ENCODE data around the gene TACC2. TPM values are rescaled to one million over a fixed set of nuclear protein-coding genes. Genes with fewer than 3 reads are reported as not detected.

The TACC2 gene
- total and polyA plus RNA-seq, 2 experiments from 2014 or later = 30.8 to 35.9 TPM

GRCh38 chr10:121998462-121998861 lies 9.5 kb downstream of the TACC2 start (continued):
- TF ChIP-seq REST (IDR thresholded peaks at IDR 0.05; ENCODE audit: unreplicated experiment) (no peak), ZNF114 (CRISPR knock-in tag; IDR thresholded peaks at IDR 0.05) (no peak), STAT1 (IDR thresholded peaks at IDR 0.05; ENCODE audit: unreplicated experiment) (no peak), EZH2phosphoT487 (IDR thresholded peaks at IDR 0.05; ENCODE audit: unreplicated experiment) (no peak)

GRCh38 chr10:121999301-121999700 lies 10.3 kb downstream of the TACC2 start:
- Mint-ChIP-seq H3K4me3 (no peak overlapping the region), H3K4me1 (peaks cover 17% of the 10 kb centered on the region; the same call in 2 of the 3 replicates)
- H3K4me1 ChIP-seq (ENCODE audit: insufficient read depth) = peaks cover 7% of the 10 kb centered on the region
- no peak for TF ChIP-seq CTCF (conservative IDR thresholded peaks at IDR 0.05; ENCODE audit: low read depth in 2 of 2)
- no peak for TF ChIP-seq STAT1 (IDR thresholded peaks at IDR 0.05; ENCODE audit: unreplicated experiment)
- TF ChIP-seq EZH2phosphoT487 (IDR thresholded peaks at IDR 0.05; ENCODE audit: unreplicated experiment) = no peak
- no peak for TF ChIP-seq NANOG (IDR thresholded peaks at IDR 0.05; ENCODE audit: borderline replicate concordance)
- TF ChIP-seq ETS1 (IDR thresholded peaks at IDR 0.05) = no peak
- TF ChIP-seq JUNB (IDR thresholded peaks at IDR 0.05; ENCODE audit: unreplicated experiment) = no peak
- no peak for TF ChIP-seq ZNF462 (CRISPR knock-in tag; IDR thresholded peaks at IDR 0.05)

More at GRCh38 chr10:121999301-121999700, 10.3 kb downstream of the TACC2 start:
- Mint-ChIP-seq H3K36me3 (ENCODE audit: low read depth) (peaks cover 14% of the 10 kb centered on the region; the same call in 2 of the 3 replicates), H3K27me3 (ENCODE audit: insufficient read depth, low read depth, poor library complexity) (peaks cover 3% of the 10 kb centered on the region), H3K27ac (no peak overlapping the region), H3K9me3 (peaks cover 26% of the 10 kb centered on the region)
- H3K4me3 ChIP-seq = no peak overlapping the region
- ATAC-seq (no peak), DNase-seq (ENCODE audit: low spot score) (no peak)
- no peak overlapping the region for H3K4me2 ChIP-seq
- H3K9me2 ChIP-seq (ENCODE audit: insufficient read depth) = 0 out of 2 replicates have a peak, but pooled peaks cover 3% of the 10 kb centered on the region
- H3K36me3 ChIP-seq (ENCODE audit: insufficient read depth) = no peaks in the 10 kb centered on the region
- no peaks in the 10 kb centered on the region for H3K79me2 ChIP-seq (replicated peaks; ENCODE audit: insufficient read depth)
- H4K20me1 ChIP-seq (replicated peaks; ENCODE audit: insufficient read depth) = no peaks in the 10 kb centered on the region
- no peaks in the 10 kb centered on the region for H3K27me3 ChIP-seq (ENCODE audit: insufficient read depth)
- no peaks in the 10 kb centered on the region for H3F3A ChIP-seq (replicated peaks; ENCODE audit: low read depth)
- no peak overlapping the region for H3K27ac ChIP-seq (ENCODE audit: low read depth)
- no peak overlapping the region for H2AFZ ChIP-seq
